DMS79 (cell line): ENCODE measurements around the gene NEK4.

Experiments used
- DNase-seq: peaks from one replicate; lab custom pipeline; 2025; lab: John Stamatoyannopoulos, UW

NEK4 gene

DNA sequence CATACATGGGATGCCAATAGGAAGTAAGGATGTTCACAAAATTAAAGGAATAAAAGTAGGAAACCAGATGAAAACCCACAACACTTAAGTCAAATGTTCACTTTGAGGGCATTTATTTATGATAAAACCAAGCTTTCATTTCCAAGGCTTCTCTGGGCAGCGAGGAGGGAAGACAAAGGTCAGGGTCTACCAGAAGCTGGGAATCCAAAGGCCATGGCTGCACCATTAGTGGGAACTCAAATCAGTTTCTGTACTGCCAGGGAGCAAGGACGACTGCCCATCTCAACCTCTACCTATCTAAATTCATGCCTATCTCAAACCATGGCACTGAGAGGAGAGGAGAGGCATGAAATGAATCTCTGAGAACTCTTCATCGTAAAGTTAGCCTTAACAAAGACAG, 107.6 kb downstream of the NEK4 start:
- DNase-seq = no peak

- DNase-seq = no peak
Measured at GRCh38 chr3:52660046-52660445, 110.7 kb downstream of the NEK4 start.
